Renal cortex interstitium (tissue), 11 donors: Measurements from ENCODE around the gene MGST3. TPM values are rescaled to one million over a fixed set of nuclear protein-coding genes. Genes with fewer than 3 reads are reported as not detected.
"Not testable (repeated sequence)": the region's sequence is repeated elsewhere in the genome, so short reads cannot be mapped to it uniquely, and the experiment has no call there.

Experiments
- DNase-seq, 11 donors: peaks; one replicate each; pipeline ENCODE4 v3.0.0-alpha.2; 2013; ENCODE audit warnings: low read depth in 9 of 11, low spot score in 4 of 11; ENCODE audit errors: extremely low read depth in 1 of 11
- polyA plus RNA-seq, 3 donors: library from polyadenylated mRNA; unstranded; fragments of 120-200 nt; gene quantifications; one replicate each; pipeline ENCODE4 v1.2.1, GENCODE V29; 2013; ENCODE audit not compliant: insufficient read length in 3 of 3

MGST3 gene
- polyA plus RNA-seq, 3 donors: 196 to 221 (median 202) TPM

DNA sequence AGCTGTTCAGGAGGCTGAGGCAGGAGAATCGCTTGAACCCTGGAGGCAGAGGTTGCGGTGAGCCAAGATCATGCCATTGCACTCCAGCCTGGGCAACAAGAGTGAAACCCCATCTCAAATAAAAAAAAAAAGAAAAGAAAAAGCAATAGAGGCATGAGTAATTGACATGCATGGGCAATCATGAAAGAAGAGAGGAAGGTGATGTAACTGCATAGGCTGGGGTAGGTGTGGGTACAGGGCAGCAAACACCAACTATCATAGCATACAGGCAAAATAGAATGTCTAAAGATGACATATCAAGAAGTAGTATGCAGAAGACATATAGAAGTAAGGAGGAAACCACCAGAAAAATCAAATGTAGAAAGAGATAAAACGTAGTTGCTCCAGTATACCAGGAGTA, 19.0 kb upstream of the MGST3 start:
- no peak for DNase-seq

DNA sequence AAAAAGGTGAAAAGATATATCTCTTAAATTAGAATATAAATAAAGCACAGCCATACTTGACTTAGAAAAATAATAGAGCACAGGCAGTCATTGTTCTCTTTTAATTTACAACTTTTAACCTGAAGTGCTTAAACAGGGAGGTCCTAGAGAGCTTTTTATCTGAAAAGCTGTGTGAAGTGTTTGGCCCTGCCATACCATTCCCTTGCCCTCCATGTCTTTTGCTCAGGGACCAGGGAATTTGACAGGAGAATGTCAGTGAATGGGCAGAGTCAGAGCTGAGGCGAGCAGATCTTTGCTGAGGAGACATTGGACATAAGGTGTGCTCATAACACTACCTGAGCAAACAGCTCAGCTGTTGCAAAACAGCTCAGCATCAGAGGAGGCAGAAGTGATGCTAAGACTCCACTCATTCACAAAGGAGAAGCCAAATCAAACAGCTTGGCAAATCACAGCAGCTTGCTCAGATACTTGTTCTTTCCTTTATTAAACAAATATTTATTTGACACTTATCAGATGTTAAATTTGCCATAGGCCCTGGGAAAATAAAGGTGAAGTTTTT, 14.9 kb upstream of the MGST3 start:
- no peak for DNase-seq

DNA sequence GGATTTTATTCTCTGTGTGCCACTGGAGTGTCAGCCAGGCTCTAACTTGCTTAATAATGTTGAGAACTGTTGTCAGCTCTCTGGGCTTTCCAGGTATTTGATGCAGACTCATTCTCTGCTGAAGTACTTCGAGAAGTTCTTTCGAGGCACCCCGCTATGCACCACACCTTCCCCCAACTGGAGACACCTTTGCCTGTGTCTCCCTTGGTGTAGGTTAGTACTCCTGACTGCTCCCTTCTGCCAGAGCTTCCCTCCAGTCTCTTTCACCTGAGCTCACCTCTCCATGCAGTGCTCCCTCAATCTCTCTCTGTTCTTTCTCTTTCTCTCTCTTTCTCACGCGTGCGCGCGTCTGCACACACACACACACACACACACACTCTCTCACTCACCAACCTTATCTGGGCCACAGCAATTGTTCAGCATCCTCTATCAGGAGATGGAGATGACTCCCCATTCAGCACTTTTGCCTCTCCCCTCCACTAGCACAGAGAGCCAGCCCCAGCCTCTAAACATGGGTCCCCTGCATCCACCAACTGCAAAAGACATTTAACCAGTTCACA, 14.0 kb upstream of the MGST3 start:
- no peak for DNase-seq

DNA sequence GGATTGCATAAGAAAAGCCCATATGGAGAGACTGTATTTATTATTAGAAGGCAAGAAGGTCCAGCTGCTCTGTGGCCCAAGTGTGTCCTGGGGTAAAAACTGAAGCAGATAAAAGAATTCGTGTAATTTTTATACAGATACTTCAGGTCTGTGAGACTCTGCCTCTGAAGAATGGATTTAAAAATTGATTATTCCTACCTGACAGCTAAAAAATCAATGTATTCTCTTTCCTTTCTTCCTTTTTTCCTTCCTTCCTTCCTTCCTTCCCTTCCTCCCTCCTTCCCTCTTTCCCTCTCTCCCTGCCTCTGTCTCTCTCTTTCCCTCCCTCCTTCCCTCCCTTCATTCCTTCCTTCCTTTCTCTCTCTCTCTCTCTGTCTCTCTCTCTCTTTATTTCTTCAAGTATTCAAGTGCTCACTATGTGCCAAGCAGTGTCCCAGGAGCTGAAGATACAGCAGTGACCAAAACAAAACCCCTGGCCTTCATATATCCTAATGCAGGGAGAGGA, 11.3 kb upstream of the MGST3 start:
- DNase-seq: no peak

DNA sequence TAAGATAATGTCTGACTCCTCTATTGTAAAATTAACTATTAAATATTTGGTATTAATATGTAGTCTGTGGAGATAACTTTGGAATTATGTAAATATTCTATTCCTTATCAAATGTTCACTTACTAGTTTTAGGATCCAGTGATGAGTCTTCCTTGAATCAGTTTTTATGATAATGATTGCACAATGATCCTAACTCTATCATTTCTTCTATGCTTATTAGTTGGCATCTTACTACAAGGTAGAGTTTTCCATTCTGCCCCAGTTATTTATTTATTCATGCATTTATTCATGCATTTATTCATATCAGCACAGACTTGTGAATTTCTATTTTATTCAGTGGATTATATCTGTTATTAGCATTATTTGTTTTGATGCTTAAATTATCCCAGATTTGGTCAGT, 7.4 kb upstream of the MGST3 start:
- no peak for DNase-seq

DNA sequence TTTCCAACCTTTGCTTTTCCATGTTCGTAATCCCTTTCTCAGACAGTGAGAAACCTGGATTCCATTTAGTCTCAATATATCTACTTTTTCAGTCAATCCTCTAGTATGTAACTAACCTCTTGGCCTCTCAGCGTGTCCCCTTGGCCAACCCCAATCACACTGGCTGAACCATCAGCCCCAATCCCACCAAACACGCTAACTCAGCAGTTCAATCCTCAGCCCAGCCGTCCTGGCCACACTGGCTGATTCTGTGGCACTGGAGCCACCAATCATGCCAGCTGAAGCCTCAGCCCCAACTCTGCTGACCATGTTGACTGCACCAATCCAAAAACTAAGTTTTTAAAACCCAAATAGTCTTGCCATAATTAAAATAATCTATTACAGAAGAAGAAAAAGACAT, 6.6 kb upstream of the MGST3 start:
- DNase-seq: no peak

DNA sequence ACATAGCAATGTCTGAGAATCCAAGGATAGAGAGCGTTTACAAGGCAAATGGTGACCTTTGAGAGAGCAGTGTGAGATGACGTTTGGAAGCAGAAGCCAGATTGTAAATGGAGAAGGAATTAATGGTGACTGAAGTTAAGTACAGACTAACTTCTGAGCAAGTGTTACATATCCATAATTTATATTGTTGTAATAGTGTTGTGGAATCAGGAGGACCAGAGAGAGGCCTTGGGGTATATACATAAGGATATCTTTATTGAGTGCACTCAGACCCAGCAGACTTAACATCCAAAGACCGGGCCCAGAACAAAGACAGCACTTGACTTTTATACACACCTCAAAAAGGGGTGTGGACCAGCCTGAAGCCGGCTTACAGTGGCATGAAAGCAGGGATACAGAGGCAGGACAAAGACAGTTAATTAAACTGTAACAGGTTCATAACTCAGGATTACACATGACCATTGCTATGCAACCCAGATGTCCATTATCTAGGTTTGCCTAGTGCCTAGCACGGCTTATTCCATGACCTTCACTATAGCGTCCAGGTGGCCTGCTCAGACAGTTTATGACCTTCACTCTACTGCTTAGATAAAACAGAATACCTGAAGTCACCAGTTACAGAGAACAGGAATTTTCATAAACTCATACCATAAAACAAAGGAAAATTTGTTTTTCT, 2.7 kb upstream of the MGST3 start:
- no peak for DNase-seq

DNA sequence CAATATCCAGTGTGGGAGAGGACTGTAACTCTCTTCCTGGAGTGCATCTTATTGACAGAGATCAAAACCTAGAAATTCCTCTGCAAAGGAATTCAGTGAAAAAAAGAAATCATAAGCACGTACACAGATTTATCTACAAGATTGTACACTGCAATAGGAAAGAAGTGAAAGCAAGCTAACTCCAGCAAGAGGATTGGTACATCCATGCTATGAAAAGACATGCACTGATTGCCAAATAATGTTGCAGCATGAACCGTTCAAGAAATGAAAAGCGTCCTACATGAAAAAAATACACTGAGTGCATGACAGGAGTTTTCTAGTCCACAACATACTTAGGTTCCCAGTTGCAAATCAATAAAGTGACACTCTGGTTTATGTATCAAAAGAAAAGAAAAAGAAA, 1.9 kb upstream of the MGST3 start:
- no peak for DNase-seq

DNA sequence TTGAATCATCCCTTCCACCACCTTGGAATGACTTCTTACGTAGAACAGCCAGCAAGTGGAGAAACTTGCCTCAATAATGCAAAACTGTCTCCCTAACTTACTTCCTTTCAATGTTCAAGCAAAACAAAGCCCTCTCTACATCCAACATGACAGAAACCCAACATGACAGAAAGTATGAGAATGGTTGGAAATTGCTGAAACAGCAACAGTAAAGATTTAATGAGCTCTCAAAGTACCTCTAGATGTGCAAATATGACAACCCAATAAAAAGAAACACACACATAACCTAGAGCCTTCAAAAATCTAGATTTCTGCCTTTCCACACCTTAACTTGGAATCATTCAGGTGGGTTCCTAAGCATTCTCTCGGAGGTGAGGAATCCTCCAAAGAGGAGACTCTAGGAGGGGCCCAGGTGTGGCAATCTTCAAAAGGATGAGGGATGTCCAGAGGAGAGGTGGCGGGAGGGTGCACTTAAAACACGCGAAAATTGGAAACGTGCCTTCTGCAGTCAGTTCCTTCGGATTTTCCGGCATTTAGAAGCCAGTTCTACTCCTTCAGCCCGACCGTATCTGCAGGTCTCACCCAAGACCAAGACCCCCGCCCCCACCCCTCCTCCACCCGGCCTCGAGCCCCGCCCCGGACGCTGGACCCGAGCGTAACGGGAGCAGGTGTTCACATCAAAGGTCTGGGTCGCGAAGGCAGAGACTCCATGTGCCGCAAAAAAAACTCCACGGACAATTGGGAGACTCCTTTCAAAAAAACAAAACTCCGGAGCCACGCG, 996 bp upstream of the MGST3 start:
- DNase-seq: peak in 2 of 11 donors; percentile 33 to 39

DNA sequence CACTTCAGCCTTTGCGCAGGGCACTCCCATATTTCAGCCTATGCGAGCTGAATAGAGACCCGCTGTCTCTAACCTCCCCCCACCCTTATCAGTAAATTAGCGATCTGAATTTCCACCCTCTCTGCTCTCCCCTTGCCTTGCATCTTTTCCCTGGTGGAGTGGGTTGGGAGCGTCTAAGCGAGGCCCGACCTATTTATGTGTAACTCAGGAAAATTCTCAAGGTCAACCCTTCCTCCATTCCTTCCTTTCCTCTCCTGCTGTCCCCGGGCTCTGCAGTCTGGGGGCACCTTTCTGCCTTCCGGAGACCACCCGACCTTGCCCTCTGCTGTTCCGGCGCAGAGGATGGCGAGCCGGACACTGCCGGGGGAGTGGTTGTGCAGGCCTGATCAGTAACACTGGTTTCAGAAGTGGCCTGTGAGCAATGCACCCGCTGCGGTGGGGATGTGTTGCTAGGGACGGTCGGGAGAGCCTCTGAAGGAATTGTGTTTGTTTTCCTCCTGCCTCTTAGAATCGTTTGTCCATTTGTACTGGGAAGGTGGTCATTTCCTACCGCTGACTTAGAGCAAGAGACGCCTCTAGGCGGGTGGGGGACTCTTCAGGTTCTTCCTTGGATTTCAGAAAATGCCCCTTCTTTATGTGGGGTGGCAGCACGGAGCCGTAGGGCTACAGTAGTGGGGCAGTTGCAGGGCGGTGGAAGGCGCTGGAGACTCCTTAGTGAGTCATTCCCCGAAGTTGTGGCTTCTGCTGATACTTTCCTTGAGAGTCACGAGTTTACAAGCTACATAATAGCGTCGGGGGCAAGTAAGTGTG, 513 bp downstream of the MGST3 start:
- peak in 6 of 11 donors; percentile 23 to 41 (median 29) for DNase-seq

DNA sequence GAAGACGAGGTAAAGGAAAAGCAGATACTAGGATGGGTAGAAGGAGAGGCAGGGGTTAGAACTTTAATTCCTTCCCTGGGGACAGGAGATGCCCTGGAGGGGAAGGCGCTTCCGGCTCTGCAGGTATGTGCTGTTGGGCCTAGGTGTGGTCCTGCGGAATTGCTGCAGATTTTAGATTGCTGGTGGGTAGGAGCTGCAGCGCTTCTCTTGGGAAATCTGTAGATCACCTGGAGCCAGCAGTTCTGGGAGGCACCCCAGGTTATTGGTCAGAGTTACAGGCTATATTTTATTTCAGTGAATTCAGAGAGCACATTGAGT, 1.1 kb downstream of the MGST3 start:
- no peak for DNase-seq

DNA sequence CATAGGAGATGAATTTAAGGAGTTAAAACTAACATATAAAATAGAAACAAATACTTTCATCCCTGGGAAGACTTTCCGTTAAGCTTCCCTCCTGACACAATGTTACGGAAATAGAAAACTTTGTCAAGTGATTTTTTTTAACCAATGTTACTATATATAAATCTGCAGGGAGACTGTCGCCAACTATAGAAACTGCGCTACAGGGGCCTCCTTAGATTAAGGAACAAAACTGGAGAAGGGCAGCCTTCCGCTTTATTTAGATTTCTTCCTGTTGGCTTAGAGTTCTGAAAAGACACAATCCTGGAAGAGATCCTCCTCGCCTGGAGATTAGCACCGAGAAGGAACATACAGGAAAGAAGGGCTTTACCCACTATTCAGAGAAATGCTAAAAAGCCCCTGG, 1.5 kb downstream of the MGST3 start:
- no peak for DNase-seq

DNA sequence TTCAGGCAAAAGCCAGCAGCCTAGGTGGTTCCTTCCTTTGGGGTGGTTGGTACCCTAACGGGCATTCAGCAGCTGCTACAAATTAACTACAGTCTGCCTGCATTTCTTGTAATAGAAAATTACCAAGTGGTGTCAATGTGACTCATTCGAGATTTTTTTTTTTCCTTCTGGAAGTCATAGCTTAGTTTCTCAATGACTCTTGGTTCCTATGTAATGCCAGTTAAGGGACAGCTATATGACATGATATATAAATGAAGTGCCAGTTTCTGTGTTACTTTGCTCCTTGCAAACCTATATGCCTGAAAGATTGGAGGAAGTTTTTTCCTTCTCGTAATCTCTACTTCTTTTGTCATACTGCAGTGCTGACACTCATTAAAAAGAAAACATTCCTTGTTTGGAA, 2.6 kb downstream of the MGST3 start:
- no peak for DNase-seq

DNA sequence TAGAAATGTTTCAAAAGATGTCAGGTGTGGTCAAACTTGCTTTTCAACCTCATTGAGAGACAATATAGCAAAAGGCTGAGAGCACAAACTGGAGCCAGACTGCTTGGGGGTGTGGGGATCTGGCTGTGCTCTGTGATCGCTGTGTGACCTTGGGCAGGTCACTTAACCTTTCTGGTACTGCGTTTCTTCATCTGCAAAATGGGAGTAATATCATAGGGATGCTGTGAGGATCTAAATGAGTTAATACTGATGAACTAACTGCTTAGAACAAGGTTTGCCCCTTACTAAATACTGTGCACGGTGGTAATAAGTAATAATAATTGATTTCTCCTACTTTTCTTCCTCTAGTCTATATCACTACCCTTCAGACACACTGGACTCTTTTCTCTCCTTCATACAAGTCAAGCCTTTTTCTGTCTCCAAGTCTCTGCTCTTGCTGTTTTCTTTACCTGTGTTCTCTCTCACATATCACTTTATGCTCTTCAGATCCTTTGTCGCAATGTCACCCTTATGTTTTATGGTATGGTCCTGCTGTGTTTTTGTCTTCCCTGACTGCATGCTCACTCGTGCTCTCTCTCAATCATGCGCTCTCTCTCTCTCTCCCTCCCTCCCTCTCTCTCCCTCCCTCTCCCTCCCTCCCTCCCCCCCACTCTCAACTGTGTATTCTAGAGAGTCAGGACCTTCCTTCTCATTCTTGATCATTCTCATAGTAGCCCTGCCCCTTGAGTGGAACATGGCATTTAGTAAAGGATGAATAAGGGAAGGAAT, 3.3 kb downstream of the MGST3 start:
- no peak for DNase-seq

DNA sequence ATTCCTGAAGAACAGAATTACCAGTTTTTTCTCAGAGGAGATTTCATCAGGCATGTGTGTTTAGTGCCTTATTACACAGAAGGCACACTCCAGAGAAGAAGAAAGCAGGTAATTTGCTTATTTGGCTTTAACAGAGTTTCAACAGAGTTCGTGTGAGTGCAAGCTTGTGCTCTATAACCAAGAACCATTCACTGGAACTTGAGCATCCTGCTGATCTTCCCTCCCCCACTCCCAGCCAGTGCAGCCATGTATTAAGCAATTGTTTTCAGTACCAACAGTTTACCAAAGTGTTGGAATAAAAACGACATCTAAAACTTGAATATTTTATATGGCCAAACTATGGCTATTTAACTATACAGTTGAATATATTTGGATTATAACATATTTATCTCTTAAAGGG, 4.3 kb downstream of the MGST3 start:
- DNase-seq: no peak

DNA sequence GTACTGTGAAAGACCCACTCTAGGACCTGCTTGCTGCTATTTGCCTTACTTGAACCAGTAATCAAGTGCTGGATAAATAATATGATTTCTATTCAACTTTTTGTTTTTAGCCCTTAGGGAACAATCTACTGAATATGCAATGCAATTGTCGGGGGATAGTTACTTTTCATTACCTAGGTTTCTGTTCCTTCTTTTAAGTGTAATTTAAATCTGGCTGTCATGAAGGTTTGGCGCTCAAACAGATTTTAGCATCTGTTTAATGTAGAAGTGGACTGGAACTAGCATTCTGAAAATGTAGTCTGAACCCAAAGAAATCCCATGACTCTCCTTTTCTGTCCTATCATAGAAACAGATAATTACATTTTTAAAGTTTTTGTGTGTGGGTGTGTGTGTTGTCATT, 4.8 kb downstream of the MGST3 start:
- DNase-seq: no peak

DNA sequence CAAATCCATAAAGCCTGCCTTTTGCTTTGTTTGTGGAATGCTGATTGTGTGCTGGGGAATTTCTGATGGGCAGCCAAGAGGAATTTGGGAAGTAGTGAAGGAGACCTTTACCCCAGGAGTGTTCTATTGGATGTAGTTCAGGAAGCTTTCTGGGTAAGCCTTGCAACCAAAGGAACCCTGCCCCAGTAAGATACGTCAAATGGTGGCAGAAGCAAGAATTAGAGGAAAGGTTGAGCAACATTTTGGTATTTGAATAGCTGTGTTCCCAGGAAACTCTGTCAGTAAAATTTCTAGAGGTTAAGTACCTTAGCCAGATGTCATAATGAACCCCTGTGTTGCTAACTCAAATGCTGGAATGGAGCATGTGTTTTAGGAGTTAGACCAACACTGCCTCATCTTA, 6.4 kb downstream of the MGST3 start:
- DNase-seq: no peak

DNA sequence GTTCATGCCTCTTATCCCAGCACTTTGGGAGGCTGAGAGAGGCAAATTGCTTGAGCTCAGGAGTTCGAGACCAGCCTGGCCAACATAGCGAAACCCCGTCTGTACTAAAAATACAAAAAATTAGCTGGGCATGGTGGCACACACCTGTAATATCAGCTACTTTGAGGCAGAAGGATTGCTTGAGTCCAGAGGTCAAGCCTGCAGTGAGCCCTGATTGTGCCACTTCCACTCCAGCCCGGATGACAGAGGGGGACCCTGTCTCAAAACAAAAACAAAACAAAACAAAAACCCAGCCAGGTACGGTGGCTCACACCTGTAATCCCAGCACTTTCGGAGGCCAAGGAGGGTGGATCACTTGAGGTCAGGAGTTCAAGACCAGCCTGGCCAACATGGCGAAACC, 7.2 kb downstream of the MGST3 start:
- not testable (repeated sequence) for DNase-seq
